NCI-H1105 (cell line): ENCODE data around the gene C8G.

Experiments used
- DNase-seq: peaks from one replicate; lab custom pipeline; 2025; lab: John Stamatoyannopoulos, UW

Gene C8G

DNA sequence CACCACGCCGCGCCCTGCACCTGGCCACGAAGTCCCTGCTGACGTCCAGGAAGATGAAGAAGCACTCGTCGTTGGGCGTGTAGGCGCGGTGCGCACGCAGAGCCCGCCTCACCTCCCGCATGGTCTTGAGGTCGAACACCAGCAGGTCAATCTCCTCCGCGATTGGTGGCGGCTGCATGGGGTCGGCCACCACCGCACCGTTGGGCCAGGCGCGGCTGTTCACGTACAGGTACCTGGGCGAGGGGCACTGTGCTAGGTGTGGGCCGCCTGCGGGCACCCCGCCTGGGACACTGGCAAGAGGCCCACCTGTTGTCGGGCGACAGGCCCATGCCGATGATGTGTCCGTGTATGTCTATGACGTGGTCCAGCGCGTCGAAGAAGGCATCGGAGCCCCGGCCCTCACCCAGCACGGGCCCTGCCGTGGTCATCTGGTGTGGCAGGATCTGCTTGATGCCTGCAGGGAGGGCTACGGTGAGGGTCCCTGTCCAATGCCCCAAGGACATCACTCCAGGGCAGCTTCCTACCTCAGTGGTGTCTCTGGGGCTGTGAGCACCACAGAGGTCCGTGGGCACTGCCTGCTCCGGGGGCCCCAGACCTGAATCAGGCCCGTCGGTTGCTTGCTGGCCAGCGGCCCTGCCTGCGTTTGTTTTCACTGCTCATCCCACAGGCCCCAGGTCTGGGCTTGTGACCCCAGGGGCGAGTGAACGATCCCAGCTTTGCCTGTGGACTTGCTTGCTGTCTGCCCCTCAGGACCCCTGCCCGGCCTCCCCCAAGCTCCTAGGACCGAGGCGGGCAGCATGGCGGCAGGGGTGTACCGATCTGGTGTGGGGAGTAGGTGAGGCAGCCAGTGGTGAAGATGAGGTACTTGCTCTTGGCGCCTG lies 3.6 kb upstream of the C8G start:
- no peak for DNase-seq

DNA sequence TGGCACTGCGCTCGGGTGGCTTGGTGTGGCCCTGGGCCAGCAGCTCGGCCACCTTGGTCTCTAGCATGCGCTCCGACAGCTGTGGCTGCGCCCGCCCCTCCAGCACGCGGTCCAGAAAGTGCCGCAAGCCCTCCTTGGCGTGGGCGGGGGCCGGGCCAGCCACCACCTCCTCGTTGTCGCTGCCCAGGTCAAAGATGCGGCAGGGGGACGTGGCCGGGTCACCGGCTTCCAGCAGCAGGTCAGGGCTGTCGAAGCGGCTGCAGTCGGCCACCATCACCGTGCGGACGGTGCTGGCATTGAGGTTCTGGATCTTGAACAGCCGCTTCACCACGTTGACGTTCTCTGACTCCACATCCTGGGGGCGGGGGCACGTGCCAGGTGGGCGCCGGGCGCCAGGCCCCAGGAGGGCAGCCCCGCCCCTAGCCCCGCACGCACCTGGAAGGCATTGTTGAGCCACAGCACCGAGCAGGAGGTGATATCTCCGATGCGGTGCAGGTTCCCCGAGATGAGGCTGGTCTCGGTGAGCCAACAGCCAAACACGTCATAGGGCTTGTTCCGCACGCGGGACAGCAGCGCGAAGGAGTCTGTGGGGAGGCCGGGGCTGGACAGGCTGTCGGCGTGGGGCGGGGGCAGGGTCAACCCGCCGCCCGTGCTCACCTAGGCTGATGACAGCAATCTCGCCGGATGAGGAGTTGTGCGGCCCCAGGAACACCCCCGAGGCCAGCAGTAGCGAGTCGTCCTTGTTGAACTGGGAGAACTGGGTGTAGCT lies 2.7 kb upstream of the C8G start:
- DNase-seq: no peak

DNA sequence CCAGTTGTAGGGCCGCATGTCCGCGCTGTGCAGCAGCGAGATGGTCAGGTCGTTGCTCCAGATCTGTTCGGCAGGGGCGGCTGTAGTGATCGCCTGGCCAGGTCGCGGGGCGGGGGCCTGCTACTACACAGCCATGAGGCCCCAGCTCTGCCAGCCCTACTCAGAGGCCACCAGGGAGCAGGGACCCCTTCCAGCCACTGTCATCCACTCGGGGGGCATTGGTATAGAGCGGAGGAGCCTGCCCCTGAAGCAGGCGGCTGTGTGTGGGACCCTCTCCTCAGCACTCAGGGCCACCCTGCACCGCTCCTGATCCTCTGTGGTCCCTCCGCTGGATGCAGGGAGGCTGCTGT lies 2.2 kb upstream of the C8G start:
- no peak for DNase-seq

DNA sequence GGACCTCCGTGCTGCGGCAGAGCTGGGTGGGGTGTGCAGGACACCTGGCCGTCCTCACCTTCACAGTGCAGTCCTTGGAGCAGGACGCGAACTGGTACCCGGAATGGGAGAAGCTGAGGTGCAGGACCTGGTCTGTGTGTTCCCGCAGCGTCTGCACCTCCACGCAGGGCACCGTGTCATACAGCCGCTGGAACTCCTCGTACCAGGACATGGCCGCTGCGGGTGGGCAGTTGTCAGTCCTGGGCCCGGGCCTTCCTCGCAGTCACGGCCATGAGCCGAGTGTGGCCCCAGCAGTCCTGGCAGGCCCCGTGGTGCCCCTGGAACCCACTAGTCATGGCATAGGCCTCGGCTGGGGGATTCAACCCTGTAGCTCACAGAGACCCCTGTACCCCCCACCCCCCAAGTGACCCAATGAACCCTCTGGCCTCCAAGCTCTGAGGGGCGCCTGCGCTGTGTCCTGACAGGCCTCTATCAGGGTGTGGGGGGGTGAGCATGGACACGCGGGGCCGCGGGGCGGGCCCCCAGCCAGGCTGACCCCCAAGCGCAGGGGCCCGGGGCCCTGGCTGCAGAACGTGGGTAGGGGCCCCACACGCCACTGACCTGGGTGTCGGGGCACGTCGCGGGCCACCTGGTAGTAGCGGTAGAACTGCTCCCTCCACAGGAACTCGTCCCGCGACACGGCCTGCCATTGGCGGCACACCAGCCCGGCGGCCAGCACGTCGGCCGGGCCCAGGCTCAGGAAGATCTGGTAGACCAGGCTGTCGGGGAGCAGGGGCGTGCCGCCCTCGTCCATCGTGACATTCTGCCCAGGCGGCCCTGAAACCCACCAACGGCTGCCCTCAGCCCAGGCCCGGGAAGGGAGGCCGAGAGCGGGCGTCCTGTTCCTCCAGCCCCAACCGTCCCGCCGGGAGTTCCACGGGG lies 1.5 kb upstream of the C8G start:
- no peak for DNase-seq

DNA sequence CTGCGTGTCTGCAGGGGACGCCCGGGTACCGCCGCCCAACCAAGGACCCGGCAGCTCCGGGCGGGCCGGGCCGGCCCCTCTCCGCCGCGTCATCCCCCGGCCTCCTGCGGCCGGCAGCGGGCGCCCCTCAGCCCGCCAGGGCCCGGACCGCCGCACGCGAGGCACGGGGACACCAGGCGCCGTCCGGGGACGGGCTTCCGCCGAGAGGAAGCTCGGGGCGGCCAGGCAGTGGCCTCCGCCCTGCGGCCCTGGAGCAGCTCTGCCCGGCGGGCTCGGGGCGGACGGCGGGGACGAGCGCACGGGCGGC lies 878 bp upstream of the C8G start:
- no peak for DNase-seq

DNA sequence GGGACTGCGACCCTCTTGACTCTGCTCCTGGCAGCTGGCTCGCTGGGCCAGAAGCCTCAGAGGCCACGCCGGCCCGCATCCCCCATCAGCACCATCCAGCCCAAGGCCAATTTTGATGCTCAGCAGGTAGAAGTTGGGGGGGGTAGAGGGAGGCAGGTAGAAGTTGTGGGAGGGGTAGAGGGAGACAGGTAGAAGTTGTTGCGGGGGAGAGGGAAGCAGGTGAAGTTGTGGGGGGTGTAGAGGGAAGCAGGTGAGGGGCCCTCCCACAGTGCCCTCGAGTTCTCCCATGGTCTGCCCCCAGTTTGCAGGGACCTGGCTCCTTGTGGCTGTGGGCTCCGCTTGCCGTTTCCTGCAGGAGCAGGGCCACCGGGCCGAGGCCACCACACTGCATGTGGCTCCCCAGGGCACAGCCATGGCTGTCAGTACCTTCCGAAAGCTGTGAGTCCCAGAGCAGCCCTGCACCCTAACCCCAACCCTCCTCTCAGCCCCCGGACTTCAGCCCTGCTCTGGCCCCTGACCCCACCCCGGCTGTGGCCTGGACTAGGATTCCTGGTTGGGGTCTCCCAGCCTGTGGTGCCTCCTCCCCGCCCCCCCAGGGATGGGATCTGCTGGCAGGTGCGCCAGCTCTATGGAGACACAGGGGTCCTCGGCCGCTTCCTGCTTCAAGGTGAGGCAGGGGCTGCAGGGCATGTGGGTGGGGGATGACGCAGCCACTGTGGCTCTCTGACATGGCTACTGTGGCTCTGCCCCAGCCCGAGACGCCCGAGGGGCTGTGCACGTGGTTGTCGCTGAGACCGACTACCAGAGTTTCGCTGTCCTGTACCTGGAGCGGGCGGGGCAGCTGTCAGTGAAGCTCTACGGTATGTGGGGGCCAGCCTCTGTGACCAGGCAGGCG lies 537 bp downstream of the C8G start:
- no peak for DNase-seq

DNA sequence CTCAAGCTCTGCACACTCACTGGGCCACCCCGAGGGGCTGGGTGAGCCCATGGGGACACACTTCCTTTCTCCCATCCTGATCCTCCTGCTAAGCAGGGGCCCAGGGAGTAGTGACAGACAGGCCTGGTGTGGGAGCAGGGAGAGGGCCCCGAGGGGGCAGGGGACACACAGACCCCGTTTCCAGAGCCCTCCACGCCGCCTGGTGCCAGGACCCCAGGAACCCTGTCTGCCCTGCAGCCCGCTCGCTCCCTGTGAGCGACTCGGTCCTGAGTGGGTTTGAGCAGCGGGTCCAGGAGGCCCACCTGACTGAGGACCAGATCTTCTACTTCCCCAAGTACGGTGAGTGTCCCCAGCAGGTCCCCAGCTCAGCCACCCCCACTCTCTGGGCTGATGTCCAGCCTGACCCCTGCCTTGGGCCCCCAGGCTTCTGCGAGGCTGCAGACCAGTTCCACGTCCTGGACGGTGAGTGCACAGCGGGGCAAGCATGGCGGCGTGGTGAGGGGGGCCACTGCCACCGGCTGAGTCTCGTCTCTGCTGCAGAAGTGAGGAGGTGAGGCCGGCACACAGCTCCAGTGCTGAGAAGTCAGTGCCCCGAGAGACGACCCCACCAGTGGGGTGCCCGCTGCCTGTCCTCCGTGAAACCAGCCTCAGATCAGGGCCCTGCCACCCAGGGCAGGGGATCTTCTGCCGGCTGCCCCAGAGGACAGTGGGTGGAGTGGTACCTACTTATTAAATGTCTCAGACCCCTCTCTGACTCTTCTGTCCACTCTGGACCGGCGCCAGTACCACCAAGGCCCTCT lies 1.4 kb downstream of the C8G start:
- DNase-seq: no peak

DNA sequence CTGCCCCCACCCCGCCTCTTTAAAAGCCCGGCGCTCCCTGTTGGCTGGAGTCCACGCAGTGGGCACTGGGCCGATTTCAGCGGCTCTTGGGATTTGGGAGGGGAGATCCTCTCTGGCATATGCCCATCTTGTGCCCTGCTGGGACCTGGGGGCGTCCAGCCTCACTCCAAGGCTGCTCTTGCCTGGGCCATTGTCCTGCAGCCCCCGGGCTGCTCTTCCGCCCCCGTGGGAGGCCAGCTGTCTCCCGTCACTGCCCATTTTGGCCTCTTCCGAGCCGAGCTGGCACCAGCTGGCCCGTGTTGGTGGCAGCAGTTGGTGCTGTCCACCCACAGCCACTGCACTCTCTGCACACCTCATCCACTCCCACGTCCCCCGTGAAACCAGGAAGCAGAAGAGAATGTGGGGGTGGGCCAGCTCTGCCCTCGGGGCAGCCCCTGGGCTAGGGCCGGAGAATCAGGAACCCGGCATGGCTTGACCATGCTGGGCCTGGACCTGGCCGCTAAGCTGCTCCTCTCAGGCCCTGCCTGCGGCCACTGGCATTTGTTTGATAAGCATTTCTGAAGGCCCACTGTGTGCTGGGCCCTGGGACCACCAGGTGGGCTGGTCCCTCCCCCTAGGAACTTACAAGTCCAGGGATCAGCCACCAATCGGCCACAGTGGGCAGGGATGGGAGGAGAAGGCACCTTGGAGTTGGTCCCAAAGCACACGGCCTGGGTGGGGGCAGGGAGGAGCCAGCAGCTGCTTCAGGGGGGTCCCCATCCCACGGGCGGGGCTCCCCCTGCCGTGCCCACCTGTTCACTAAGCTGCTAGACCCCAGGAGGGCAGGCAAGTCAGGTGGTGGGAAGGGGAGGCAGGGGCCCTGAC lies 2.2 kb downstream of the C8G start:
- DNase-seq: no peak

DNA sequence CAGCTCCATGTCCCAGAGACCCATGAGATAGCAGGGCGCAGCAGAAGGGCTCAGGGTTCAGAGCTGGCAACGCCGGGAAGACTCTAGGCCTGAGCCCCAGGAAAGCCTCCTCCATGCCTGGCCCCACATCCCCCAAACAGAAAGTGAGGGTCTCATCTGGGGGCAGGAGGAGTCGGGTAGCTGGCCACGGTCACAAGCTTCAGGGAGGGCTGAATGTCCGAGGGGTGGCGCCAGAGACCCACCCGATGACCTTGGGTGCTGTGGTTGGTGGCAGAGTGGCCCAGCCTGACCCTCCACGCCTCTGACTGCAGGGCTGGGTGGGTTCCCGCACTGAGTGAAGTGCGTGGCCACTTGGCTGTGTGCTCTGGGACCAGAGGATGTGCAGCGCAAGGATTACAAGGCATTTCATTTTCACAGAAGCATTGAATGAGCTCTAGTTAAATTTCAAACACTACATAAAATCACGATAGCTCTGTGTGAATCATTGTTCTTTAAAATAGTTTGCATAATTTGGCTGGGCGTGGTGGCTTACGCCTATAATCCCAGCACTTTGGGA lies 3.0 kb downstream of the C8G start:
- DNase-seq: no peak

DNA sequence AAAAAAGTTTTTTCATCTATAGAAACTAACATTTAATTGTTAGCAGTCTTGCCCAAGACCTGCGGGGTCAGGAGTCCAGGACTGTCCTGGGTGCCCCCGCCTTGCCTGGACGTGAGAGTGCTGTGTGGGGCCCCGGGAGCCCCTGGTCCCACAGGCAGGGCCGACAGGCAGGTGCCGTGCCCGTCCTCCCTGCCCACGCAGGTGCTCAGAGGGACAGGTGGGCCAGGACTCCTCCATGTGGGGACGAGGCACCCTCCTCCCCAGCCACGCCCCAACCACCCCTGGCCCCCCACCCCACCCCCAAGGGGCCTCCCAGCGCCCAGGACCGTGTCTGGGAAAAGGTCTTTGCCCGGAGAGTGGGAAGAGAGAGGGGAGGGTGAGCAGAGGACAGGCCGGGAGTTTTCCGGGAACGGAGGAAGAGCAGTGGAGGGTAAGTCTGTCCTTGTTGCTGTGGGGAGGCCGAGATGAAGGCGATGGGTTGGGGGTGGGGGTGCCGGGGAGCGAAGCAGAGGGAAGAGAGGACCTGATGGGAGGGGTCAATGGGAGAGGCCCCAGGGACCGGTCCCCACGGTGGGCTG lies 4.3 kb downstream of the C8G start:
- peak; percentile 10 for DNase-seq

DNA sequence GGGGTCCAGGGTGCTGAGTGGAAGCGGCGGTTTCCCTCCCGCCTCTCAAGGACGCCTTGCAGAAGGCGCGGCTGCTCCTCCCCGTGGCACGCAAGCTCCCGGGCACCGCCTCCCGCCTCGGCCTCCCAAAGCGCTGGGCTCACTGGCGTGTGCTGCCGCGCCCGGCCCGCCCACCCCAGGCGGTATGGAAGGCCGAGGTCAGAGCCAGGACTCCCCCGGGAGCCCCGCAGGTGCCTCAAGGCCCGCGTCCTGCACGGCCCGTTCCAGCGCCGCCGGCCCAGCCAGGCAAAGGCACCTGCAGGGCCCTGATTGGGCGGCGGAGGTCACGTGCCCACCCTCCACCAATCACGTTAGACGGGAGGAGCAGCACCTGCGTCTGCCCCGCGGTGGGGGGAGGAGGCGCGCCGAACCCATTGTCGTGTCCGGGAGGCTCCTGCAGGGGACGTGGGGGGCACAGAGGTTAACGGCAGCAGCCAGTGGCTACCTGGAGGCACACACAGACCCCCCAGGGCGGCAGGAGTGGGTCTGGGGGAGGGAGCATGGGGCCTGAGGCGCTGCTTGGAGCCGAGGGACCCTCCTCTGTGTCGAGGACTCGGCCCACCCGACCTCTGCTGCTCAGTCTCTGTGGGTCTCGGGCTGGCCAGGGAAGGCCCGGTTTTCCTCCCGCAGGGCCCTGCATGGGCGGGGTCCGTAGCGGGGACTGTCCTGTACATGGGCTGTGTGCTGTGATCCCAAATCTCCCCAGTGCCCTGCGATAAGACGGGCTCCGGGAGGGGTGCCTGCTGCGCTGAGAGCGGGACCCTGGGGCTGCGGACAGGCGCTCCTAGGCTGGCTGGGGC lies 5.0 kb downstream of the C8G start:
- DNase-seq: peak; percentile 94

DNA sequence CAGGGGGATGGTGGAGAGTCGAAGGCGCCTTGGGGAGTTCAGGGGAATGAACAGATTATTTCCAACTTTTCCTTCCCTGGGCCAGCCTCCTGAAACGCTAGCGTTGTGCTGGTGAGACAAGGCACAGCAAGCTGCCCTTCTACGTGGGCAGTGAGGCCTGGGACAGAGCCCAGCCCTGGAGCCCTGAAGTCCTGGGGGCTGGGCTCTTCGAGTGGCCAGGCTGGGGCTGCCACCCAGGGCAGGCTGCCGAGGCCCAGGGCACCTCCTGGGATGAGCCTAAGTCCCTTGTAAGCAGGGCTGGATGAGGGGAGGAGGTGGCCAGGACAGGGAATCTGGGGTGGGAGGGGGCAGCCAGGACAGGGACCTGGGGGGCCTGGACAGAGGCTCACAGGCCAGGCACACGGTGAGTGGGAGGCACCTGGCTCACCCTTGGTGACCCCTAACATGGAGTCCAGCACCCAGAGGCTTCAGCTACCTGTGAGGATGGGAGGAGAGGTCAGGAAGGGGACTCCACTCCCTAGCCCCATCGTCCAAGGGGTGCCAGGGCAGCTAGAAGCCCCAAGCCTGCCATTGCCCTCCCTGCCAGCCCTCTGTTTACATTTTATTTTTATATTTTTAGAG lies 5.7 kb downstream of the C8G start:
- no peak for DNase-seq

DNA sequence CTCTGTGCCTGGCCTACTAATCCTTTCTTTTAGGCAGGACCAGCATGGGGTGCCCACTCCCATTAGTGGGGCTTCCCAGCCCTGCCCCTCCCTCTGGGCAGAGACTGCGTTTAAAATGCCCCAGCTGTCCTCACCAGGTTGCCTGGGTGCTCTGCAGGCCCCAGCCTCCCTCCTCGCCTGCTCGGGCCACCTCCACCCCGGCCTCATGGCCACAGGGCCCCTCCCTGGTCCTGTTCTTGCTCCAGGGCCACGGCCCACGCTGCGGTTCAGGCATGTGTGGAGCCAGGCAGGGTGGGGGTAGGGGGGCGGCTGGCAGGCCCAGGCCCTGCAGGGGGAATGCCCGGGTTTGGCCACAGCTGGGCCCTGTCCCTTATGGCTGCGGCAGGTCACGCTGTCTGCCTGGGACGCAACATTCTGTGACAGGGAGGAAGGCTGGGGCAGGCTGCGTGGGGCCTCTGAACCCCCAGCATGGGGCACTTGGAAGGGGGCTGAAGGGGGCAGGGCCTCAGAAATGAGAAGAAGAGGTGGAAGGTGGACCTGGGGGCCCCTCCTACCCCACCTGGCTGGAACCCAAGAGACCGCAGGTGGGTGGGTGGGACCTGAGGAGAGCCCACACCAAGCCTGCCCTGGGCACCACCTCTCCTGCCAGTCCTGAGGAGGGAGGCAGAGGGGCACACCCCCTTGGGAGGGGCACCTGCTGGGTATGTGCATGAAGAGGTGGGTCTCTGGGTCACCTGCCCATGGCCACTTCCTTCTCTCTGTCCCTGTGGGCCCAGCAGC lies 6.7 kb downstream of the C8G start, which contains the start of gene LCN12:
TSS of gene LCN12 (plus strand) at position 733 of the 780 bp plus-strand sequence. CDS start 55 bp downstream, outside the sequence.
- DNase-seq: no peak

DNA sequence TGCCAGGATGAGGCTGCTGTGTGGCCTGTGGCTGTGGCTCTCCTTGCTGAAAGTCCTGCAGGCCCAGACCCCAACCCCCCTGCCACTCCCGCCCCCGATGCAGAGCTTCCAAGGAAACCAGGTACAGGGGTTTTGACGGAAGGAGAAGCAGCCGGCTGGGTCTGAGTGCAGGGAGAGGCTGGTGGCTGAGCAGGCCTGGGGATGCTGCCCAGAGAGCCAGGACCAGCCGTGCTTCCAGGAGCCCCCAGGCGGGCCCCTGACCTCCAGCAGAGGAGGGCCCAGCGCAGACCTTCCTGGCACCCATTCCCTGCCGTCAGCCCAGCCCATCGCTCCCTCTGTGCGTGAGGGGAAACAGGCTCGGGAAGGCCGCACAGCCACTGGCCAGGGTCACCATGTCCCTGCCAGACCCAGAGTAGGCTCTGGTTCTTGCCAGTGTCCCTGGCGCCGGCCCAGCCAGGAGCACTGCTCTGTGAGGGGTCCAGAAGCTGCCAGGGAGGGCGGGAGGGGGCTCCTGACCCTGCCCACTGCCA lies 7.3 kb downstream of the C8G start:
- no peak for DNase-seq

DNA sequence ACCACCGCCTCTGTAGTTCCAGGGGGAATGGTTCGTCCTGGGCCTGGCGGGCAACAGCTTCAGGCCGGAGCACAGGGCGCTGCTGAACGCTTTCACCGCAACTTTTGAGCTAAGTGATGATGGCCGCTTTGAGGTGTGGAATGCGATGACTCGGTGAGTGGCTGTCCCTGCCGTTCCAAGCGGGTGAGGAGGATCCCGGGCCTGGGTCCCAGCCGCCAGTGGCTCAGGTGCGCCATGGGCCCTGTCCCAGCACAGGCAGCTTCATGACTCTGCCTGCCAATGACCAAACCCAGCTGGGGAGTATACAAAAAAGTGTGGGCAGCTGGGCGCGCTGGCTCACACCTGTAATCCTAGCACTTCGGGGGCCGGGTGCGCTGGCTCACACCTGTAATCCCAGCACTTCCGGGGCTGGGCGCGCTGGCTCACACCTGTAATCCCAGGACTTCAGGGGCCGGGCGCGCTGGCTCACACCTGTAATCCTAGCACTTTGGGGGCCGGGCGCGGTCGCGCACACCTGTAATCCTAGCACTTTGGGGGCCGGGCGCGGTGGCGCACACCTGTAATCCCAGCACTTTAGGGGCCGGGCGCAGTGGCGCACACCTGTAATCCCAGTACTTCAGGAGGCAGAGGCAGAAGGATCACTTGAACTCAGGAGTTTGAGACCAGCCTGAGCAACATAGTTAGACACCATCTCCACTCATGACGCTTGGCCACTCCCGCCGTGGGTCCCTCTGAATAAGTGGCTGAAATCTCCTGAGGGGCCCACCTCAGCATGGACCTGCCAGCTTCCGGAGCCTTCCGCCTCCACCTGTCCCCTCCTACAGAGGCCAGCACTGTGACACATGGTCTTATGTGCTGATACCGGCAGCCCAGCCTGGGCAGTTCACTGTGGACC lies 8.1 kb downstream of the C8G start:
- DNase-seq: no peak
